ENCODE data around the gene CACNB2. TPM values are rescaled to one million over a fixed set of nuclear protein-coding genes. Genes with fewer than 3 reads are reported as not detected.

Gene CACNB2
- total and polyA plus RNA-seq, 2 of the 13 experiments (the other 11 are each of a cell fraction or from before 2014, with no cell fraction given), result not detected

DNA sequence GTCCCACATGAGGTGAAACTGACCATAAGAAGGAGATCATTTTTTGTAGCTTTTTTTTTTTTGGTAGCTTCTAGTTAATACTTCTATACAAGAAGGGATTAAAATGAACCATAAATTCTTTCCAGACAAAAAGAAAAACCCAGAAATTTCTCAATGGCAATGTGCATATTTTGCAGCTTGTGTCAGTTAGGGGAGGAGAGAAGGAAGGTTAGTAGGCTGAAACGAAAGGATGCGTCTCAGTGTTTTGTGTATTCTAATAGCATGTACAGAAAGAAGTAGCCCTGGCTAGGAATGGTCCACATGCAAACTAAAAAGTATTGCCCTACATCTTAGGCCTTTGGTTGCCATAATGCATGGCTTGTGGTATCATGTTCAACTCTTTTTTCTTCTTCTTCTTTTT, 90.6 kb downstream of the CACNB2 start:
- Histone ChIP-seq H3K27me3 (ENCODE audit: control insufficient read depth in 1 of 2, insufficient read depth in 2 of 2, low read length in 2 of 2) (no peaks in the 10 kb centered on the region), H3K36me3 (replicated peaks in 1 of 2; ENCODE audit: control insufficient read depth in 1 of 2, insufficient read depth in 2 of 2, low read length in 2 of 2) (no peaks in the 10 kb centered on the region), H3K27ac (ENCODE audit: extremely low read length, insufficient read depth, low read length) (no peak overlapping the region), H3K4me1 (ENCODE audit: insufficient read depth, low read length) (no peaks in the 10 kb centered on the region), H3K79me2 (ENCODE audit: insufficient read depth, low read length) (no peaks in the 10 kb centered on the region), H3K9me3 (ENCODE audit: low read length) (no peaks in the 10 kb centered on the region), H3K4me2 (ENCODE audit: low read depth, low read length) (no peak overlapping the region), H3K9ac (ENCODE audit: insufficient read depth, low read depth, low read length) (no peak overlapping the region), H4K20me1 (ENCODE audit: insufficient read depth, low read length) (no peaks in the 10 kb centered on the region), H2AFZ (ENCODE audit: low read length) (no peak overlapping the region), H3K4me3 (replicated peaks in 1 of 3; ENCODE audit: insufficient read depth in 1 of 3, low read depth in 2 of 3, low read length in 3 of 3) (no peak overlapping the region)
- TF ChIP-seq TARDBP (CRISPR knock-in tag; IDR thresholded peaks at IDR 0.05) (no peak), NFYC (CRISPR knock-in tag; IDR thresholded peaks at IDR 0.05) (no peak), ZNF766 (CRISPR knock-in tag; IDR thresholded peaks at IDR 0.05; ENCODE audit: borderline replicate concordance) (no peak), SRSF4 (IDR thresholded peaks at IDR 0.05; ENCODE audit: low read depth, low read length, poor library complexity, severe bottlenecking) (no peak), FOXA3 (CRISPR knock-in tag; IDR thresholded peaks at IDR 0.05) (no peak), SMARCC2 (IDR thresholded peaks at IDR 0.05) (no peak), SCMH1 (CRISPR knock-in tag; IDR thresholded peaks at IDR 0.05; ENCODE audit: borderline replicate concordance) (no peak), ZNF124 (CRISPR knock-in tag; IDR thresholded peaks at IDR 0.05) (no peak), ZNF577 (CRISPR knock-in tag; IDR thresholded peaks at IDR 0.05; ENCODE audit: borderline replicate concordance, low read depth) (no peak), FLYWCH1 (CRISPR knock-in tag; IDR thresholded peaks at IDR 0.05) (no peak)
- TF ChIP-seq, protein P1, sequence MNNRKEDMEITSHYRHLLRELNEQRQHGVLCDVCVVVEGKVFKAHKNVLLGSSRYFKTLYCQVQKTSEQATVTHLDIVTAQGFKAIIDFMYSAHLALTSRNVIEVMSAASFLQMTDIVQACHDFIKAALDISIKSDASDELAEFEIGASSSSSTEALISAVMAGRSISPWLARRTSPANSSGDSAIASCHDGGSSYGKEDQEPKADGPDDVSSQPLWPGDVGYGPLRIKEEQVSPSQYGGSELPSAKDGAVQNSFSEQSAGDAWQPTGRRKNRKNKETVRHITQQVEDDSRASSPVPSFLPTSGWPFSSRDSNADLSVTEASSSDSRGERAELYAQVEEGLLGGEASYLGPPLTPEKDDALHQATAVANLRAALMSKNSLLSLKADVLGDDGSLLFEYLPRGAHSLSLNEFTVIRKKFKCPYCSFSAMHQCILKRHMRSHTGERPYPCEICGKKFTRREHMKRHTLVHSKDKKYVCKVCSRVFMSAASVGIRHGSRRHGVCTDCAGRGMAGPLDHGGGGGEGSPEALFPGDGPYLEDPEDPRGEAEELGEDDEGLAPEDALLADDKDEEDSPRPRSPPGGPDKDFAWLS (CRISPR knock-in tag; IDR thresholded peaks at IDR 0.05; ENCODE audit: borderline replicate concordance), result no peak
- TF ChIP-seq, protein P2, sequence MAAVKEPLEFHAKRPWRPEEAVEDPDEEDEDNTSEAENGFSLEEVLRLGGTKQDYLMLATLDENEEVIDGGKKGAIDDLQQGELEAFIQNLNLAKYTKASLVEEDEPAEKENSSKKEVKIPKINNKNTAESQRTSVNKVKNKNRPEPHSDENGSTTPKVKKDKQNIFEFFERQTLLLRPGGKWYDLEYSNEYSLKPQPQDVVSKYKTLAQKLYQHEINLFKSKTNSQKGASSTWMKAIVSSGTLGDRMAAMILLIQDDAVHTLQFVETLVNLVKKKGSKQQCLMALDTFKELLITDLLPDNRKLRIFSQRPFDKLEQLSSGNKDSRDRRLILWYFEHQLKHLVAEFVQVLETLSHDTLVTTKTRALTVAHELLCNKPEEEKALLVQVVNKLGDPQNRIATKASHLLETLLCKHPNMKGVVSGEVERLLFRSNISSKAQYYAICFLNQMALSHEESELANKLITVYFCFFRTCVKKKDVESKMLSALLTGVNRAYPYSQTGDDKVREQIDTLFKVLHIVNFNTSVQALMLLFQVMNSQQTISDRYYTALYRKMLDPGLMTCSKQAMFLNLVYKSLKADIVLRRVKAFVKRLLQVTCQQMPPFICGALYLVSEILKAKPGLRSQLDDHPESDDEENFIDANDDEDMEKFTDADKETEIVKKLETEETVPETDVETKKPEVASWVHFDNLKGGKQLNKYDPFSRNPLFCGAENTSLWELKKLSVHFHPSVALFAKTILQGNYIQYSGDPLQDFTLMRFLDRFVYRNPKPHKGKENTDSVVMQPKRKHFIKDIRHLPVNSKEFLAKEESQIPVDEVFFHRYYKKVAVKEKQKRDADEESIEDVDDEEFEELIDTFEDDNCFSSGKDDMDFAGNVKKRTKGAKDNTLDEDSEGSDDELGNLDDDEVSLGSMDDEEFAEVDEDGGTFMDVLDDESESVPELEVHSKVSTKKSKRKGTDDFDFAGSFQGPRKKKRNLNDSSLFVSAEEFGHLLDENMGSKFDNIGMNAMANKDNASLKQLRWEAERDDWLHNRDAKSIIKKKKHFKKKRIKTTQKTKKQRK (IDR thresholded peaks at IDR 0.05; ENCODE audit: low read length), result no peak
- TF ChIP-seq, protein P3, sequence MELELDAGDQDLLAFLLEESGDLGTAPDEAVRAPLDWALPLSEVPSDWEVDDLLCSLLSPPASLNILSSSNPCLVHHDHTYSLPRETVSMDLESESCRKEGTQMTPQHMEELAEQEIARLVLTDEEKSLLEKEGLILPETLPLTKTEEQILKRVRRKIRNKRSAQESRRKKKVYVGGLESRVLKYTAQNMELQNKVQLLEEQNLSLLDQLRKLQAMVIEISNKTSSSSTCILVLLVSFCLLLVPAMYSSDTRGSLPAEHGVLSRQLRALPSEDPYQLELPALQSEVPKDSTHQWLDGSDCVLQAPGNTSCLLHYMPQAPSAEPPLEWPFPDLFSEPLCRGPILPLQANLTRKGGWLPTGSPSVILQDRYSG (CRISPR knock-in tag; IDR thresholded peaks at IDR 0.05), result no peak
- in situ Hi-C loops (cut with HindIII; ENCODE audit: extremely low pct_ligation_motif_present, low pct_unique_long_range_greater_than_20kb) (no loop called here), intact Hi-C loops (cut with micrococcal nuclease; ENCODE audit: unreplicated experiment) (no loop called here)
- CTCF ChIA-PET (ENCODE audit: low intra/inter-chr PET ratio, low total read pairs), result no interaction called here
- POLR2A ChIA-PET, result no interaction called here
- DNase-seq (ENCODE audit: low spot score) (no peak), ATAC-seq (no peak), FAIRE-seq (no peak)
- WGBS (ENCODE audit: low lambda C conversion rate), result 80% methylated on average over 2 of the region's 2 CpGs
- BruUV-seq (replicated peaks), result no TSS peak
